CD4-positive, CD25-positive, alpha-beta regulatory T cell (primary cell): ENCODE results near the gene UCKL1. TPM values are rescaled to one million over a fixed set of nuclear protein-coding genes. Genes with fewer than 3 reads are reported as not detected.
A peak's percentile ranks its signal among the peaks of the same experiment; 100 is the strongest.

Experiments used
- ATAC-seq, 2 donors: fragments of 150-1000 bp; cut with Tn5 transposase; one replicate each; pipeline ENCODE4 v1.10.0; 2021; ENCODE audit warnings: low read depth in 2 of 2, moderate number of reproducible peaks in 2 of 2, moderate library complexity in 1 of 2
- DNase-seq, 3 donors: peaks; one replicate each; pipeline versions ENCODE4 v3.0.0 to v3.0.0-alpha.2; 2012 to 2022; ENCODE audit warnings: mixed read lengths in 1 of 3
- H3K27ac ChIP-seq: one replicate; pipeline ENCODE4 v1.7.0; 2013; ENCODE audit warnings: mild to moderate bottlenecking, low read length; ENCODE audit not compliant: insufficient read depth, poor library complexity, severe bottlenecking
- H3K27me3 ChIP-seq: one replicate; pipeline ENCODE4 v1.7.0; 2013; ENCODE audit warnings: low read length; ENCODE audit not compliant: control insufficient read depth, insufficient read depth
- H3K36me3 ChIP-seq: one replicate; pipeline ENCODE4 v1.7.0; 2013; ENCODE audit warnings: mild to moderate bottlenecking, low read length, moderate library complexity; ENCODE audit not compliant: control insufficient read depth, insufficient read depth
- H3K4me1 ChIP-seq: 2 replicates; pipeline ENCODE4 v1.7.0; 2013; ENCODE audit warnings: mild to moderate bottlenecking, low read length; ENCODE audit not compliant: insufficient read depth, control insufficient read depth, poor library complexity, severe bottlenecking
- H3K4me3 ChIP-seq: one replicate; pipeline ENCODE4 v1.7.0; 2013; ENCODE audit warnings: low read depth, mild to moderate bottlenecking, low read length, moderate library complexity
- H3K9me3 ChIP-seq, 2 experiments: 1 replicate in 1 of 2; 2 replicates in 1 of 2; pipeline ENCODE4 v1.7.0; 2013; ENCODE audit warnings: low read length in 2 of 2, mild to moderate bottlenecking in 1 of 2, moderate library complexity in 1 of 2; ENCODE audit not compliant: control insufficient read depth in 2 of 2
- H3K27ac Mint-ChIP-seq, 3 donors: one replicate each; pipeline ENCODE4 v1.8.0; 2020 to 2022; ENCODE audit warnings: mild to moderate bottlenecking in 3 of 3, mixed read lengths in 3 of 3, moderate library complexity in 2 of 3
- H3K27me3 Mint-ChIP-seq: one replicate; pipeline ENCODE4 v1.8.0; 2022; ENCODE audit warnings: mild to moderate bottlenecking, mixed read lengths
- H3K36me3 Mint-ChIP-seq: one replicate; pipeline ENCODE4 v1.8.0; 2020; ENCODE audit warnings: mixed read lengths
- H3K4me1 Mint-ChIP-seq, 4 donors: one replicate each; pipeline ENCODE4 v1.8.0; 2020 to 2022; ENCODE audit warnings: mixed read lengths in 4 of 4, mild to moderate bottlenecking in 1 of 4
- H3K4me3 Mint-ChIP-seq, 4 donors: one replicate each; pipeline ENCODE4 v1.8.0; 2020 to 2022; ENCODE audit warnings: mild to moderate bottlenecking in 4 of 4, mixed read lengths in 4 of 4, moderate library complexity in 3 of 4
- H3K9me3 Mint-ChIP-seq, 7 donors: one replicate each; pipeline ENCODE4 v1.8.0; 2020 to 2022; ENCODE audit warnings: mixed read lengths in 7 of 7, mild to moderate bottlenecking in 3 of 7, moderate library complexity in 2 of 7
- polyA plus RNA-seq, 4 donors: library from polyadenylated mRNA; unstranded; fragments of 300-500 nt; fragmentation: Illumina TruSeq; gene quantifications; one replicate each; pipeline ENCODE4 v1.2.3, GENCODE V29; 2021
- total RNA-seq: library from RNA; stranded (reverse); gene quantifications from one replicate; pipeline ENCODE4 v1.2.3, GENCODE V29; 2022

UCKL1 gene
- total and polyA plus RNA-seq, 5 donors from 2014 or later: 25.1 to 43.0 (median 32.6) TPM

DNA sequence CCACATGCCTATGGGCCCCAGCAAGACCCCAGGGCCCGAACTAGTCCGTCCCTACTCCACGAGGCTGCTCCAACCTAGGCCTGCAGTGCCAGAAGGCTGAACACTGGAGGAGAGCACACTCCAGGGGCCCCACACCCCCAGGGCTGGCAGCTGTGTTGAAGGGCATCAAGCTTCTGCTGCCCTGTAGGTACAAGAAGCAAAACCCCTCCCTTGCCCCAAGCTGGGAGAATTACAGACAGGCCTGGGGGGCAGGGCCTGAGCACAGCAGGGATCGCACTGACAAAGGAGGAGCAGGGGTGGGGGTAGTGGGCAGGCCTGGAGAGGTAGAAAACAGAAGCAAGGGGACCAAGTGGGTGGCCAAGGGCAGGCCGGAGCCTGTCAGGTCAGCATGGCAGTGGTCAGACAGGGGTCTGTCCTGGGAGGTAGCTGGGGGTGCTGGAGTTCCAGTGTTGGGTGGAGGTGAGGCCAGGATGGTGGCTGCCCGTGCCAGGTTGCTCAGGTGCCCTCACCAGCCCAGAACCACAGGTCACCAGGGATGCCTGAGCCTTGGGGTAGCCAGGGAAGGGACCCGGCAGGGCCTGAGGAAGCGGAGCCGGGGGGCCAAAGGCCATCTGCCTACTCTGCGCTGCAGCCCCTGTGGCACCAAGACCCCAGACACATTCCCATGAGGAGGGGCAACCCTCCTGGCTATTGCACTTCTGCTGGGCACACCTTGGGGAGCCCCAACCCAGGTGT, 2.9 kb upstream of the UCKL1 start:
- no peak overlapping the region for H3K4me3 ChIP-seq
- no peaks in the 10 kb centered on the region for H3K27me3 Mint-ChIP-seq
- H3K27ac ChIP-seq: no peak overlapping the region
- H3K4me1 ChIP-seq: peaks cover 34% of the 10 kb centered on the region
- peaks cover 0 to 23% (median 7%) of the 10 kb centered on the region in 4 donors for H3K4me1 Mint-ChIP-seq
- H3K9me3 ChIP-seq: no peaks in the 10 kb centered on the region
- H3K9me3 Mint-ChIP-seq: no peaks in the 10 kb centered on the region
- peaks cover 8% of the 10 kb centered on the region for H3K36me3 Mint-ChIP-seq
- DNase-seq: no peak
- H3K27me3 ChIP-seq: no peaks in the 10 kb centered on the region
- ATAC-seq: no peak
- no peak overlapping the region for H3K27ac Mint-ChIP-seq
- peak overlapping the region in 2 of 4 donors; percentile 18 to 35 for H3K4me3 Mint-ChIP-seq
- H3K36me3 ChIP-seq: peaks cover 13% of the 10 kb centered on the region

- Histone ChIP-seq H3K36me3 (peaks cover 11% of the 10 kb centered on the region), H3K9me3 (no peaks in the 10 kb centered on the region), H3K27ac (no peak overlapping the region), H3K4me1 (peaks cover 37% of the 10 kb centered on the region), H3K27me3 (no peaks in the 10 kb centered on the region), H3K4me3 (no peak overlapping the region)
- Mint-ChIP-seq H3K4me1 (peaks cover 0 to 29% (median 10%) of the 10 kb centered on the region in 4 donors), H3K4me3 (peak overlapping the region in 1 of 4 donors; percentile 47), H3K36me3 (peaks cover 8% of the 10 kb centered on the region), H3K27ac (no peak overlapping the region), H3K9me3 (no peaks in the 10 kb centered on the region), H3K27me3 (no peaks in the 10 kb centered on the region)
- ATAC-seq (no peak), DNase-seq (no peak)
Observed at GRCh38 chr20:63958471-63958870, 2.3 kb upstream of the UCKL1 start.

- H3K27me3 Mint-ChIP-seq: no peaks in the 10 kb centered on the region
- peaks cover 37% of the 10 kb centered on the region for H3K4me1 ChIP-seq
- H3K27me3 ChIP-seq: no peaks in the 10 kb centered on the region
- ATAC-seq: no peak
- peak overlapping the region; percentile 79 for H3K27ac ChIP-seq
- H3K4me3 Mint-ChIP-seq: peak overlapping the region; percentile 72 to 89 (median 83)
- no peaks in the 10 kb centered on the region for H3K9me3 Mint-ChIP-seq
- peak in 1 of 3 donors; percentile 26 for DNase-seq
- H3K4me1 Mint-ChIP-seq: peaks cover 0 to 34% (median 13%) of the 10 kb centered on the region in 4 donors
- H3K4me3 ChIP-seq: no peak overlapping the region
- peaks cover 8% of the 10 kb centered on the region for H3K36me3 ChIP-seq
- no peaks in the 10 kb centered on the region for H3K9me3 ChIP-seq
- peak overlapping the region in 1 of 3 donors; percentile 92 for H3K27ac Mint-ChIP-seq
- peaks cover 7% of the 10 kb centered on the region for H3K36me3 Mint-ChIP-seq
Observed at GRCh38 chr20:63957690-63958441, 1.6 kb upstream of the UCKL1 start.

- H3K27ac Mint-ChIP-seq: peak overlapping the region; percentile 65 to 92 (median 73)
- H3K4me3 ChIP-seq: peak overlapping the region; percentile 32
- peaks cover 0 to 38% (median 15%) of the 10 kb centered on the region in 4 donors for H3K4me1 Mint-ChIP-seq
- peak overlapping the region in 3 of 4 donors; percentile 86 to 89 (median 88) for H3K4me3 Mint-ChIP-seq
- no peaks in the 10 kb centered on the region for H3K9me3 ChIP-seq
- H3K36me3 ChIP-seq: peaks cover 8% of the 10 kb centered on the region
- H3K27me3 Mint-ChIP-seq: no peaks in the 10 kb centered on the region
- no peaks in the 10 kb centered on the region for H3K27me3 ChIP-seq
- DNase-seq (peak; percentile 46 to 79 (median 54)), ATAC-seq (peak; percentile 43 to 51)
- H3K36me3 Mint-ChIP-seq: peaks cover 4% of the 10 kb centered on the region
- no peaks in the 10 kb centered on the region for H3K9me3 Mint-ChIP-seq
- H3K27ac ChIP-seq: peak overlapping the region; percentile 79
- peaks cover 37% of the 10 kb centered on the region for H3K4me1 ChIP-seq
Observed at GRCh38 chr20:63957004-63957689, 931 bp upstream of the UCKL1 start.

- H3K27ac ChIP-seq: peak overlapping the region; percentile 79
- Mint-ChIP-seq H3K4me3 (peak overlapping the region; percentile 86 to 94 (median 88)), H3K4me1 (peaks cover 0 to 38% (median 15%) of the 10 kb centered on the region in 4 donors)
Observed at GRCh38 chr20:63956664-63957003, 418 bp upstream of the UCKL1 start.

DNA sequence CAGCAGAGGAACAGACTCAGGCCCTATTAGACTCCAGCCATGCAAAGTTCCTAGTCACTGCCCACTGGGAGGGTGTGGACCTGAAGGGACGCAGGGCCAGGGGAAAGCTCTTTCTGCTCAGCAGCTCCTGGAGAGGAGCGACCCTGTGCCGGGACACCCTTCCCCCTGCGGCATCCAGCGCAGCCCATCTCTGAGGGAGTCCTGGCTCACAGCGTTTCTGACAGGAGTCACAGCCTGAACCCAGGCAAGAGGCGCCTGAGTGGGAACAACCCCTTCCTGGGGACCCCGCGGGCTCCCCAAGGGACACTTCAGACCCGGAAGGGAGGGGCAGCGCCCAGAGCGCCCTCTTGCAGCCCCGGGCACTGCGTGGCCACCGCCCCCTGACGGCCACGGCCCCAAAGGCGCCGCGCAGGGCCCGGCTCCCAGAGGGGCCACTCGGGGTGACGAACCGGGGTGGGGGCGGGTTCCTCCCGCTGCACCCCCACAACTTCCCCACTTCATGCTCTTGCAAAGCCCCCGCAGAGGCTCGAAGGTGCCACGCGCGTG, 862 bp downstream of the UCKL1 start:
- no peaks in the 10 kb centered on the region for H3K27me3 ChIP-seq
- no peaks in the 10 kb centered on the region for H3K36me3 Mint-ChIP-seq
- no peaks in the 10 kb centered on the region for H3K9me3 Mint-ChIP-seq
- peak overlapping the region; percentile 81 to 89 (median 82) for H3K4me3 Mint-ChIP-seq
- peak overlapping the region; percentile 74 for H3K27ac ChIP-seq
- H3K4me3 ChIP-seq: peak overlapping the region; percentile 51
- H3K27ac Mint-ChIP-seq: peak overlapping the region in 1 of 3 donors; percentile 73
- H3K9me3 ChIP-seq: no peaks in the 10 kb centered on the region
- H3K36me3 ChIP-seq: no peaks in the 10 kb centered on the region
- peak in 2 of 3 donors; percentile 34 to 54 for DNase-seq
- H3K4me1 Mint-ChIP-seq: peaks cover 0 to 38% (median 15%) of the 10 kb centered on the region in 4 donors
- H3K27me3 Mint-ChIP-seq: no peaks in the 10 kb centered on the region
- ATAC-seq: no peak
- H3K4me1 ChIP-seq: peaks cover 37% of the 10 kb centered on the region

More at GRCh38 chr20:63956664-63957003, 418 bp upstream of the UCKL1 start:
- peaks cover 4% of the 10 kb centered on the region for H3K36me3 Mint-ChIP-seq
- Histone ChIP-seq H3K4me3 (peak overlapping the region; percentile 32), H3K9me3 (no peaks in the 10 kb centered on the region), H3K36me3 (peaks cover 2% of the 10 kb centered on the region), H3K4me1 (peaks cover 37% of the 10 kb centered on the region), H3K27me3 (no peaks in the 10 kb centered on the region)
- H3K9me3 Mint-ChIP-seq: no peaks in the 10 kb centered on the region
- ATAC-seq: no peak
- H3K27ac Mint-ChIP-seq: peak overlapping the region in 2 of 3 donors; percentile 65 to 91
- H3K27me3 Mint-ChIP-seq: no peaks in the 10 kb centered on the region
- no peak for DNase-seq

- DNase-seq: no peak
- no peaks in the 10 kb centered on the region for H3K27me3 ChIP-seq
- peaks cover 49% of the 10 kb centered on the region for H3K4me1 ChIP-seq
- H3K9me3 ChIP-seq: no peaks in the 10 kb centered on the region
- H3K27ac Mint-ChIP-seq: peak overlapping the region in 2 of 3 donors; percentile 35 to 79
- no peaks in the 10 kb centered on the region for H3K36me3 ChIP-seq
- H3K4me3 Mint-ChIP-seq: peak overlapping the region; percentile 69 to 89 (median 76)
- H3K27me3 Mint-ChIP-seq: no peaks in the 10 kb centered on the region
- H3K9me3 Mint-ChIP-seq: no peaks in the 10 kb centered on the region
- H3K4me3 ChIP-seq: no peak overlapping the region
- no peak overlapping the region for H3K27ac ChIP-seq
- no peak for ATAC-seq
- no peaks in the 10 kb centered on the region for H3K36me3 Mint-ChIP-seq
- H3K4me1 Mint-ChIP-seq: peaks cover 0 to 51% (median 18%) of the 10 kb centered on the region in 4 donors
Observed at GRCh38 chr20:63953764-63954429, 2.3 kb downstream of the UCKL1 start.
